ENCODE measurements around the gene PIP4K2A.
"Not testable (repeated sequence)": the region's sequence is repeated elsewhere in the genome, so short reads cannot be mapped to it uniquely, and the experiment has no call there.

Gene PIP4K2A

GRCh38 chr10:22692119-22692518 is 22.3 kb downstream of the PIP4K2A start:
- DNase-seq (ENCODE audit: low read depth), result not testable (repeated sequence)

- DNase-seq (ENCODE audit: low read depth), result no peak
Observed at GRCh38 chr10:22690614-22691431, 23.6 kb downstream of the PIP4K2A start.

GRCh38 chr10:22690158-22690557 is 24.2 kb downstream of the PIP4K2A start:
- DNase-seq (ENCODE audit: low read depth), result no peak

- no peak for DNase-seq (ENCODE audit: low read depth)
Observed at GRCh38 chr10:22686347-22686746, 28.0 kb downstream of the PIP4K2A start.

GRCh38 chr10:22685926-22686325 is 28.5 kb downstream of the PIP4K2A start:
- no peak for DNase-seq (ENCODE audit: low read depth)

GRCh38 chr10:22684699-22685098 is 29.7 kb downstream of the PIP4K2A start:
- DNase-seq (ENCODE audit: low read depth), result no peak

- no peak for DNase-seq (ENCODE audit: low read depth)
Observed at GRCh38 chr10:22683140-22683389, 31.3 kb downstream of the PIP4K2A start.

- no peak for DNase-seq (ENCODE audit: low read depth)
Observed at GRCh38 chr10:22682237-22683139, 31.9 kb downstream of the PIP4K2A start.

- DNase-seq (ENCODE audit: low read depth), result no peak
Observed at GRCh38 chr10:22681783-22682183, 32.6 kb downstream of the PIP4K2A start.

GRCh38 chr10:22681301-22681700 is 33.1 kb downstream of the PIP4K2A start:
- no peak for DNase-seq (ENCODE audit: low read depth)

GRCh38 chr10:22679608-22680007 is 34.8 kb downstream of the PIP4K2A start:
- no peak for DNase-seq (ENCODE audit: low read depth)

GRCh38 chr10:22677333-22677732 is 37.0 kb downstream of the PIP4K2A start:
- no peak for DNase-seq (ENCODE audit: low read depth)

- no peak for DNase-seq (ENCODE audit: low read depth)
Observed at GRCh38 chr10:22676435-22676834, 37.9 kb downstream of the PIP4K2A start.

- no peak for DNase-seq (ENCODE audit: low read depth)
Observed at GRCh38 chr10:22674573-22674930, 39.8 kb downstream of the PIP4K2A start.

- no peak for DNase-seq (ENCODE audit: low read depth)
Observed at GRCh38 chr10:22673785-22674572, 40.4 kb downstream of the PIP4K2A start.

- no peak for DNase-seq (ENCODE audit: low read depth)
Observed at GRCh38 chr10:22673091-22673392, 41.3 kb downstream of the PIP4K2A start.

GRCh38 chr10:22672319-22673090 is 41.9 kb downstream of the PIP4K2A start:
- DNase-seq (ENCODE audit: low read depth), result no peak

- no peak for DNase-seq (ENCODE audit: low read depth)
Observed at GRCh38 chr10:22670788-22671187, 43.6 kb downstream of the PIP4K2A start.

GRCh38 chr10:22669163-22669711 is 45.1 kb downstream of the PIP4K2A start:
- no peak for DNase-seq (ENCODE audit: low read depth)

GRCh38 chr10:22667093-22667480 is 47.3 kb downstream of the PIP4K2A start:
- DNase-seq (ENCODE audit: low read depth), result no peak

GRCh38 chr10:22666287-22667092 is 47.9 kb downstream of the PIP4K2A start:
- no peak for DNase-seq (ENCODE audit: low read depth)
